GM10847 (cell line): ENCODE results near the gene MAPKAP1.

Experiments used
- POLR2A ChIP-seq: IDR thresholded peaks from 2 replicates; pipeline ENCODE4 v1.6.1; 2011; ENCODE audit not compliant: insufficient read length; ENCODE audit errors: extremely low read depth

The MAPKAP1 gene

DNA sequence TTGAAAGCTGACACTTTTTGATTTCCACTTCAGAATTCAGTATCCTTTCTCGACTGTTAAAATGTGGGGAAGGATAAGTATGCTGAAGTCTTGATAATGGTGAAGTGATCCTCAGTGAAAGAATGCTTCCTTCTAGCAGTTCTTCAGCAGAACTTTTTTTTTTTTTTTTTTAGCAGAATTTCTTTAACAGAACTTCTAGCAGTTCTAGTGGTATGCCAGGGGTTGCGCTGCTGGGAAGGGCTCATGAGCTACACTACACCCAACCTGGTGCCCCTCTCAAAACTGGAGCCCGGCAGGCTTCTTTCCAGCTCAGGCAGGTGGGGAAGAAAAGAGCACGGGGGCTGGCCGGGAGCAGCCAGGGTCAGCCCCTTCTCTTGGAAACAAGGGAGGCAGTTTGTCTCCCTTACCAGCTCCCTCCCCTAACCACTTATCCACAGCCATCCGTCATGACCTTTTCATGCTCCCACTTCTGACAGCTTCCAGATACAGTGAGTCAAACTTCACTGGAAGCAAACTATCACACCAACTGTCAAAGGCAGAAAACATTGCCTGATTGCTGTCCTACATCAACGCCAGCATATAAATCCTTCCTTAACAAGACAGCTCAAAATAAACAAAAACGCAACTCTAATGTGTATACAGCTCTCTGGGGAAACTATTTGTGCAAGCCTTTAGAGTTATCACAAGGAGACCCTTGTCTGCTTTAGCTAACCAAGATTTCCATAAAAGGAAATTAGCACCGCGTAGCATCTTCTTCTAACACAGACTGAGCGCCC is 233.9 kb downstream of the MAPKAP1 start:
- no peak for TF ChIP-seq POLR2A

DNA sequence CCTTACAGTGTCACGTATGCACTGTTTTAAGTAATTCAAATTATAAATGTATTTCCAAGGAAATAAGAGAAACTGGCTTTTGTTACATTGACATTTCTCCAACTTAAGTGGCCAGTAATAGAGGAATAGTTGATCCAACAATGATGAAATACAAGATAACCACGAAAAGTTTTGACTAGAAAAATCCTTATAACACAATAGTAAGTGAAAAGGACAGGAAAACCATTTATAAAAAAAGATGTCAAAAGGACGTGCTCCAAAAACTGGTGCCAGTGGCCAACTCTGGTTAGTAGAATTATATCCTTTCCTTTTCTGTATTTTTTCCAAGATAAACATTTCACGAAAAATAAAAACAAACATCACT is 234.5 kb downstream of the MAPKAP1 start:
- TF ChIP-seq POLR2A = no peak

- no peak for TF ChIP-seq POLR2A
Observed at GRCh38 chr9:125470767-125471580, 236.0 kb downstream of the MAPKAP1 start.

DNA sequence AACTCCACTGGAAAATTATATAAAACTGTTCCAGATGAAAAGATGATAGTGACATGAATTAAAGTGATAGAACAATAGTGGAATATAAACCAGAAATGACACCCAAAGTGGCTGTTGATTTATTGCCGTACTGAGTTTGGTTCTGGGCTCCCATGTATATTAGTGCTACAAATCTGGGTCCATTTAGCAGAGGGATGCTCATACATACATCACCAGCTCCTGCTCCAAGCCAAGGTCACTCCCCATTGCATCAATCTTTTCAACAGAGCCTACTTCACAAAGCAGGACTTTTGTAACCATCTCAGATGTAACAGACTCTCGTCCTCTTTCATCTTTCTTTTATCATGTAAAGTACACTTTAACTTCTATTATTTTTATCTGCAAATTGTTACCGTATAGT is 236.8 kb downstream of the MAPKAP1 start:
- no peak for TF ChIP-seq POLR2A

- no peak for TF ChIP-seq POLR2A
Observed at GRCh38 chr9:125468646-125469045, 238.4 kb downstream of the MAPKAP1 start.

DNA sequence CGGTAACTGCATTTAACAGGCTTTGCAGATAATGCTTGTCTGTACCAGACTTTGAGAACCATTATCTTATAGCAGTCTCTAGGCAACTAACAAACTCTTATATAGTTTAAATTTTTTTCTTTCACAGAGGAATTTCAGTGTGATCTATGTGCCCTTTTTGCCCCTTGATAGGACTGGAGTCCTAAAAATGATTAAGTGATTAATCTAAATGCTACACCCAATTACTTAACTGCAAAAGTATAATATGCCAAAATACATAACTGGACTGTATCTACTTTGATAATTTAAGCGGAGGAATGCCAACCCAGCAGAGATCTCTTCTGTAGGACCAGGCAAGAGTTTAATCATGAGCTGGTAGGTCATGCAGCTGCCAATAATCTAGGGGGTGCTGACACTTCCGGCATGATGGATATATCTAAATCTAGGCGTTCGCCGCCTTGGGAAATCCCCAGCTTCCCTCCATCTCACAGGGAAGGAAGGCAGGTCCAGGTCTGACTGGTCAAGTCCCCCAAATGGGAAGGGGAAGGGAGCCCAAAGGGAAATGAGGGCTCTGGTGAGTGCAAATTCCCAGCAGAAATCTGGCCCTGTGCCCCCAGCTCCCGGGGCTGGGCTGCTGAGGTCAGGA is 239.8 kb downstream of the MAPKAP1 start:
- no peak for TF ChIP-seq POLR2A

- TF ChIP-seq POLR2A = no peak
Observed at GRCh38 chr9:125466411-125466810, 240.6 kb downstream of the MAPKAP1 start.

- TF ChIP-seq POLR2A = no peak
Observed at GRCh38 chr9:125464591-125465385, 242.2 kb downstream of the MAPKAP1 start.

DNA sequence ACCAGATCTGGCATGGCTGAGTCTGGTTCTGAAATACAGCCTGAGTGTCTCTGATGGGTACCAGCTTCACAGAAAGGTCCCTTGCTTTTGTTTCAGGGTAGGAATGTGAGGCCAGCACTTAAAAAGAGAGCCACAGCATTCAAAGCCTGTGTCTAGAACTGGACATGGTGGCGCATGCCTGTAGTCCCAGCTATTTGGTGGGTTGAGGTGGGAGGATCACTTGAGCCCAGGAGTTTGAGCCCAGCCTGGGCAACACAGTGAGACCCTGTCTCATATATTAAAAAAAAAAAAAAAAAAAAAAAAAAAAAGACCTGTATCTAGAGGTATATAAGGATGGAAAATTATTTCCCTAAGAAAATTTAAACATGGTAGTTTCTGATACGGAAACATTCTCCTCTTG is 243.1 kb downstream of the MAPKAP1 start:
- TF ChIP-seq POLR2A = no peak

DNA sequence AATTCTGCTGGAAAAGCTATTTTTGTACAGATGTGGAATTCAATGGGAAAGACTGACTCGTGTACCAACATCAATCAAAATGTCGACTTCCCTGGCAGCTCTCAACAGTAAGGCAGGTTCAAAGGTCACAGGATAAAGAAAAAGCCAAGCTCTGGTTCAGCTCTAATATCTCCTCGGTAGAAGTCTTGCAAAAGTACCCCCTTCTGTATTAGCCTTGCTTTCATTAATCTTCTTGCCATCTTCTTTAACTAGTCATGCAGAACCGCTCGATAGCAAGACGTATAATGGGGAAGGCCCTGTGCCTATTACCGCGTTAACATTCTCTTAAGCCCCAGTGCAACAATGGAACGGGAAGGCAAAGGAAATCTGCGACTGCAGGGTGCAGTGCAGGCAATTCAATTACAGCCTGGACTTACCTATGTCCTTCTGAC is 244.1 kb downstream of the MAPKAP1 start:
- no peak for TF ChIP-seq POLR2A

DNA sequence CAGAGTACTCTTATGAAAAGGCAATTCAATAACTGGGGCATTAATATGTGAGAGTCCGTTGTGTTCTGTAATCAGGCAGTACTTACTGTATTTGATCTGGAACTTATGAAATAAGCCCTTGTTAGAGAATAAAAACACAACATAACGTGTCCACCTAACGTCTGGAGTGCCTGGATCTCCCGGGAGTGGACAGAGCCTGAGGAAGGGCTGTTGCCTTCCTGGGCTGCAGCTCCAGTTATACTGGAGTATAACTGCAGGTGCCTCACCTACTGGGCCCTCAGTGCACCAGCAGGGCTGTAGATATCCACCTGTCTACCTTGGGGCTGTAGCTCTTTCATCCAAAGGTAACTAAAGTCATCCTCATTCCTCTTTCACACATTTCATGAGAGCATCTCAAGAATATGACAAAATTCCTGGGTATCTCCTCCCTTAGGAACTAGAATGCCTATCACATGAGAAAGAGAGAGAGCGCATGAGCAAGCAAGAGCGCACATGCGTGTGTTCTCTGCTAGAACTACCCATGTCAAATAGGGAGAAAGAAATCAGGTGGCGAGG is 245.3 kb downstream of the MAPKAP1 start:
- no peak for TF ChIP-seq POLR2A

GRCh38 chr9:125460883-125461635 is 245.9 kb downstream of the MAPKAP1 start:
- TF ChIP-seq POLR2A = no peak

DNA sequence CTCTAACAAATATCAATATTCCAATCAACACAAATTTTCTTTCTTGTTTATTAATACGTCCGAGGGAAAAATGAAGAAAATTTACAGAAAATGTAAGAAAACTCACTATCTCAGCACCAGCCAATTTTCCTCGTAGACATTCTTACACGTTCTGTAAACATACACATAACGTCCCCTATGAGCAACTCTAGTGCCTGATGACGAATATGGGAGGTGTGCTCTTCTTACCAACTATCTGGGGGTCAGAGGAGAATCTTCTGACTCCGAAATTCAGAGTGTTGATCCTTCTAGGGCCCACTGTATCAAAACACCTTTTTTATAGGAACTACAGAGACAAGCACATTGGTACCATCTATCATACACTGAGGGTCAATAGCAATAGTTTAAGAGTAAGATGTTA is 246.7 kb downstream of the MAPKAP1 start:
- TF ChIP-seq POLR2A = no peak

DNA sequence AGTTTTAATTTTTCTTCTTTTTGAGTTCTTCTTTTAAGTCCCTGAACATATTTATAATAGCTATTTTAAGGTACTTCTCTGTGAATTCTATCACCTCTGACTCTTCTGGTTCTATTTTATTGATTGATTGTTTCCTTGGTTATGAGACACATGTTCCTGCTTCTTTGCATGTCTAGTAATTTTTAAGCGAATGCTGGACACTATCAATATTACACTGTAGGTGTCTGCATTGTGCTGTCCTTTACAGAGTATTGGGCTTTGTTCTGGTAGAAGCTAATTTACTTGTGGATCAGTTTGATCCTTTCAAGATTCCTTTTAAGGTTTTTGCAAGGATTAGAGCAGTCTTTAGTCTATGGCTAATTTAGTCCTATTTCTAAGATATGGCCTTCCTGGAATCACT is 249.7 kb downstream of the MAPKAP1 start:
- TF ChIP-seq POLR2A = no peak

DNA sequence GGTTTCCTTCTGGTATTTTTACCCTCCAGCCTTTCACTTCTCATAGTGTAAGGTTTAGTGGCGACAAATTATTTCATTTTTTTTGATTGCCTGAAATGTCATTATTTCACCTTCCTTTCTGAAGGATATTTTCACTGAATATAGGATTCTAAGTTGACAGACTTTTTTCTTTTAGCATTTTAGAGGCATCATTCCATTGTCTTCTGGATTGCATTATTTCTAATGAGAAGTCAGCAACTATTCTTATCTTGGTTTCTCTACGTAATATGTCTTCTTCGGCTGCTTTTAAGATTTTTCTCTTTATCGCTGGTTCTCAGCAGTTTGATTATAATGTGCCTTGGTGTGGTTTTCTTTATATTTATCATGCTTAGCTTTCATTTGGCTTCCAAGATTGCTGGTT is 251.1 kb downstream of the MAPKAP1 start:
- no peak for TF ChIP-seq POLR2A

DNA sequence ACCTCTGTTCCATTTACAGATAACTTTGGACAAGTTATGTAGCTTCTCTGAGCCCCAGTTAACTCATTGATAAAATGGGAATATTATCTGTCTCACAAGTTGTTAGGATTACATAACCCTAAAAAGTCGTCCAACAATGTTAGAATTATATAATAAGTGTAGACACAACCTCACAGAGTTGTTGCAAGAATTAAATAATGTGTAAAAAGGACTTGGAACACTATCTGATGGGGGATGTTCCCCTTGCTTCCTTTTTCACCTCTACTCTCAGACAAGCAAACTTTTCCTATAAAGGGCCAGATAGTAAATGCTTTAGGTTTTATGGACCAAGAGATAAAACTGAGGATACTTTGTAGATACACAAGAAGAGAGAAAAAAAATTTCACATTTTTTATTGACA is 251.9 kb downstream of the MAPKAP1 start:
- TF ChIP-seq POLR2A = no peak
